Measurements from ENCODE around the gene PPT1.

DNA sequence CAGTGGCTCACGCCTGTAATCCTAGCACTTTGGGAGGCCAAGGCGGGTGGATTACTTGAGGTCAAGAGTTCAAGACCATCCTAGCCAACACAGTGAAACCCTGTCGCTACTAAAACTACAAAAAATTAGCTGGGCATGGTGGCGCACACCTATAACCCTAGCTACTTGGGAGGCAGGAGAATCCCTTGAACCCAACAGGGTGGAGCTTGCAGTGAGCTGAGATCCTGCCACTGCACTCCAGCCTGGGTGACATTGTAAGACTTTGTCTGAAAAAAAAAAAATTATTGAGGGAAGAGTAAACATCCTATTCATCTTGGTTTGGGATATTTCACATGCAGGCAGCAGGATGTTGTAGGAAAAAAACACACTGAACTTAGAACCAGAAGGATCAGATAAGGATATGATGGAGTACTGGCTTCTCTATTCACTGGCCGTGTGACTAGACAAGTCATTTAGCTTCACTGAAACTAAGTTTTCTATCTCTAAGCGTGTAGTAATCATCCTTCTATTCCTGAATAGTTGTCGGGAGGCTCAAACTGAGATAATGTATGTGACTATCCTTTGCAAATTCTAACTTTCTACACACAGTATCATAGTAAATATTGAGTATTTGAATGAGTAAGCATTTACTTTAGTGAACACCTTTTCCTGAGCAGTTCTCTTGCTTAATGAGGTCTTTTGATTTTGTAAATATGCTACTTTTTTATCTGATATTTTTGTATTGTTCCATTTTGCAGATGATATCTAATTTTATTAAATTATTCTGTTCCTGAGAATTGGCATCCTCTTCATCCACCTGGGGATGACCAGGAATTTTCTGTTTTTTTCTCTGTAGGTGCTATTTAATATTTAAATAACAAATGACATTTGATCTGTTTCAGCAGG is 38.4 kb downstream of the PPT1 start:
- TF ChIP-seq, protein P1, sequence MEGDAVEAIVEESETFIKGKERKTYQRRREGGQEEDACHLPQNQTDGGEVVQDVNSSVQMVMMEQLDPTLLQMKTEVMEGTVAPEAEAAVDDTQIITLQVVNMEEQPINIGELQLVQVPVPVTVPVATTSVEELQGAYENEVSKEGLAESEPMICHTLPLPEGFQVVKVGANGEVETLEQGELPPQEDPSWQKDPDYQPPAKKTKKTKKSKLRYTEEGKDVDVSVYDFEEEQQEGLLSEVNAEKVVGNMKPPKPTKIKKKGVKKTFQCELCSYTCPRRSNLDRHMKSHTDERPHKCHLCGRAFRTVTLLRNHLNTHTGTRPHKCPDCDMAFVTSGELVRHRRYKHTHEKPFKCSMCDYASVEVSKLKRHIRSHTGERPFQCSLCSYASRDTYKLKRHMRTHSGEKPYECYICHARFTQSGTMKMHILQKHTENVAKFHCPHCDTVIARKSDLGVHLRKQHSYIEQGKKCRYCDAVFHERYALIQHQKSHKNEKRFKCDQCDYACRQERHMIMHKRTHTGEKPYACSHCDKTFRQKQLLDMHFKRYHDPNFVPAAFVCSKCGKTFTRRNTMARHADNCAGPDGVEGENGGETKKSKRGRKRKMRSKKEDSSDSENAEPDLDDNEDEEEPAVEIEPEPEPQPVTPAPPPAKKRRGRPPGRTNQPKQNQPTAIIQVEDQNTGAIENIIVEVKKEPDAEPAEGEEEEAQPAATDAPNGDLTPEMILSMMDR (IDR thresholded peaks at IDR 0.05 in 8 of 11, conservative IDR thresholded peaks at IDR 0.05 in 3 of 11) = no peak
- TF ChIP-seq POLR2A (IDR thresholded peaks at IDR 0.05) (no peak), POLR2AphosphoS5 (IDR thresholded peaks at IDR 0.05) (no peak)

All from spleen (tissue), 7 donors.